Sigmoid colon (tissue), 7 donors: ENCODE data around the gene CSRP2. TPM values are rescaled to one million over a fixed set of nuclear protein-coding genes. Genes with fewer than 3 reads are reported as not detected.

Experiments
- DNase-seq: peaks from one replicate; pipeline ENCODE4 v3.0.0-alpha.2; 2019
- H3K27ac ChIP-seq, 4 donors: fragments of 200-600 bp; sonication (generic); one replicate each; pipeline ENCODE4 v1.5.1; 2016 to 2019; ENCODE audit warnings: mild to moderate bottlenecking in 1 of 4
- H3K27me3 ChIP-seq, 3 donors: fragments of 200-600 bp; sonication (generic); one replicate each; pipeline ENCODE4 v1.5.1; 2019; ENCODE audit warnings: mild to moderate bottlenecking in 1 of 3
- H3K36me3 ChIP-seq, 4 donors: fragments of 200-600 bp; sonication (generic); one replicate each; pipeline ENCODE4 v1.5.1; 2016 to 2019
- H3K4me1 ChIP-seq, 4 donors: fragments of 200-600 bp; sonication (generic); one replicate each; pipeline ENCODE4 v1.5.1; 2017 to 2019
- H3K4me3 ChIP-seq, 4 donors: fragments of 200-600 bp; sonication (generic); one replicate each; pipeline ENCODE4 v1.5.1; 2017 to 2019; ENCODE audit warnings: mild to moderate bottlenecking in 2 of 4, moderate library complexity in 1 of 4
- H3K9me3 ChIP-seq, 4 donors: fragments of 200-600 bp in 3 of 4; sonication (generic) in 3 of 4; one replicate each; pipeline versions ENCODE4 v1.5.1 to v1.6.1; 2013 to 2019
- CTCF ChIP-seq, 4 experiments: fragments of 450-650 bp in 3 of 4; fragments of 200-600 bp in 1 of 4; IDR thresholded peaks; one replicate each; pipeline ENCODE4 v1.5.1; 2016 to 2019; ENCODE audit warnings: antibody characterized with exemption in 4 of 4, mild to moderate bottlenecking in 3 of 4, moderate library complexity in 2 of 4
- EP300 ChIP-seq, 4 donors: sonication (generic); formaldehyde crosslinking; IDR thresholded peaks; one replicate each; pipeline ENCODE4 v1.6.1; 2017; ENCODE audit warnings: antibody characterized with exemption in 4 of 4
- POLR2A ChIP-seq, 2 donors: fragments of 450-650 bp; IDR thresholded peaks; one replicate each; pipeline ENCODE4 v1.6.1; 2016; ENCODE audit warnings: antibody characterized with exemption in 2 of 2, mild to moderate bottlenecking in 2 of 2, moderate library complexity in 2 of 2
- POLR2AphosphoS5 ChIP-seq, 4 donors: sonication (generic); formaldehyde crosslinking; IDR thresholded peaks; one replicate each; pipeline ENCODE4 v1.6.1; 2017; ENCODE audit warnings: antibody characterized with exemption in 4 of 4
- WGBS, 2 donors: extraction: QIAGEN DNeasy Blood & Tissue Kit; methylation state at CpG; one replicate each; pipeline ENCODE4 v1.1.7; 2013; 5-methylcytosine and 5-hydroxymethylcytosine counted together
- intact Hi-C: fragments of 100-400 bp; cut with DNase I; formaldehyde crosslinking; loops from one replicate; pipeline ENCODE4 v1.15.1; 2023
- polyA plus RNA-seq, 3 donors: library from polyadenylated mRNA; stranded (reverse); fragments of 200-250 nt; gene quantifications; one replicate each; pipeline ENCODE4 v1.2.3, GENCODE V29; 2013
- total RNA-seq, 4 donors: library from RNA; depleted of rRNA; stranded (reverse); fragments of >200 nt; gene quantifications; one replicate each; pipeline ENCODE4 v1.1.0, GENCODE V29; 2016
- donor health status: healthy with polysubstance abuse.
- donor health status: Bipolar disorder and iron deficiency.
- donor health status: healthy.

The CSRP2 gene
- total and polyA plus RNA-seq, 7 donors, result 3.2 to 46.2 (median 12.7) TPM

DNA sequence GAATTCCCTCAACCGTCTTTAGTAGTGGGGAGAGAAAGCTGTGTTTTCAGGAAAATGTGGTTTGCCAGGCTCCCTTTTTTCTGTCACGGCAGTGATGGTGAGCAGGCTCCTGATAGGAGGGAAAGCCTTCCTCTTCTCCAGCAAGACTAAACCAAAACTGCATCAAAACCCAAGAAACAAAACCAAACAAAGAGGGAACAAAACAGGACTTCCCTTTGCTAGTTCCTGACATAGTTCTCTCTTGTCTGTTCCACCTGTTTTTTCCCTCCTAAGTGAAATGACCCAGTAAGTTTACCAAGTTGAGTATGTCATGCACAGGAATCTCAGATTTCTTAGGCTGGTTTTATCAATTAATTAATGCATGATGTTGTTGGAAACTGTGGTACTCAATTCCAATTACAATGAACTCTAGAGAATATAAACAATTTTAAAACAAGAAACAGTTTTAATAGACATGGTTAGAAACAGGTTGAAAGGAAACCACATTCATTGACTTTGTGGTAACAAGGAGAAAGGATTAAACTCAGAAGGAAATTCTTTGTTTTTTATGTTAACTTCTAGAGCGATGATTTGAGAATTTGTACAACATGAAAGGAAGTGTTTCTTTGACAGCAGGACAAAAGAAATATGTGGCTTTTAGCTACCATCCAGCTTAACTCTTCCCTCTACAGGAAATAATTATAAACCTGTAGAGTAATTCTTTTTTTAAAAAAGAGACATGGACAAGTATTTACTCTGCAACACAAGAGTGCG lies 23.0 kb upstream of the CSRP2 start:
- intact Hi-C loops, result no loop called here
- Histone ChIP-seq H3K9me3 (no peaks in the 10 kb centered on the region), H3K27ac (no peak overlapping the region), H3K36me3 (no peaks in the 10 kb centered on the region), H3K4me3 (no peak overlapping the region), H3K27me3 (no peaks in the 10 kb centered on the region), H3K4me1 (no peaks in the 10 kb centered on the region)
- no peak for DNase-seq
- no peak for TF ChIP-seq CTCF (IDR thresholded peaks at IDR 0.05)
- TF ChIP-seq POLR2A (IDR thresholded peaks at IDR 0.05), result no peak
- no peak for TF ChIP-seq POLR2AphosphoS5 (IDR thresholded peaks at IDR 0.05)
- TF ChIP-seq EP300 (IDR thresholded peaks at IDR 0.05), result no peak
- WGBS, 2 donors, result 51 to 77% methylated on average over 4 of the region's 4 CpGs

GRCh38 chr12:76899522-76899921 lies 20.7 kb upstream of the CSRP2 start:
- 94 to 96% methylated on average over 2 of the region's 2 CpGs for whole genome bisulfite sequencing, 2 donors
- Histone ChIP-seq H3K9me3 (peaks cover 0 to under 1% (median 0%) of the 10 kb centered on the region in 4 donors), H3K4me1 (no peaks in the 10 kb centered on the region), H3K27ac (no peak overlapping the region), H3K27me3 (no peaks in the 10 kb centered on the region), H3K4me3 (no peak overlapping the region), H3K36me3 (no peaks in the 10 kb centered on the region)
- TF ChIP-seq CTCF (IDR thresholded peaks at IDR 0.05) (no peak), EP300 (IDR thresholded peaks at IDR 0.05) (no peak), POLR2A (IDR thresholded peaks at IDR 0.05) (no peak), POLR2AphosphoS5 (IDR thresholded peaks at IDR 0.05) (no peak)
- DNase-seq, result no peak
- intact Hi-C loops, result no loop called here

DNA sequence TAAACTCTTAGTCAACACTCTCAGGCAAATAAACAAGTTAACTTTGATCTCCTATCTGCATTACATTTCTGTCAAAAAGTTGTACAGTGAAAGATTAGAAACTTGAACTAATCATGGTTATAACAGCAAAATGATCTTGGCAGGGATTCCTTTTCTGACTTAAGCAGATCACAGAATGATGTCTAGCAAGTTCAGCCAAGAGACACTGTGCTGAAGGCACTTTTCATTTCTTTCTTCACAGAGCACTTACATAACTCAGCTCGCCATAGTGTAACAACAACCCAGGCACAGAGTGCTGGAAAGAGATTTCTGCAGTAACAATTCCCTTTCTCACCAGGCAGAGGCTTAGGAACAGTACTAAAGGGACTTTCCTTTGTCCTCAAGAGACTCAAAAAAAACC lies 19.6 kb upstream of the CSRP2 start:
- Histone ChIP-seq H3K36me3 (no peaks in the 10 kb centered on the region), H3K27me3 (no peaks in the 10 kb centered on the region), H3K4me3 (no peak overlapping the region), H3K27ac (no peak overlapping the region), H3K9me3 (peaks cover 0 to 5% (median 0%) of the 10 kb centered on the region in 4 donors), H3K4me1 (no peaks in the 10 kb centered on the region)
- TF ChIP-seq CTCF (IDR thresholded peaks at IDR 0.05), result no peak
- TF ChIP-seq EP300 (IDR thresholded peaks at IDR 0.05), result no peak
- no peak for TF ChIP-seq POLR2A (IDR thresholded peaks at IDR 0.05)
- TF ChIP-seq POLR2AphosphoS5 (IDR thresholded peaks at IDR 0.05), result no peak
- intact Hi-C loops, result no loop called here
- DNase-seq, result no peak
- 77 to 91% methylated on average over 1 of the region's 1 CpG for WGBS, 2 donors

- Histone ChIP-seq H3K4me3 (no peak overlapping the region), H3K27me3 (no peaks in the 10 kb centered on the region), H3K27ac (no peak overlapping the region), H3K9me3 (peaks cover 0 to 5% (median 0%) of the 10 kb centered on the region in 4 donors), H3K36me3 (no peaks in the 10 kb centered on the region), H3K4me1 (no peaks in the 10 kb centered on the region)
- TF ChIP-seq POLR2AphosphoS5 (IDR thresholded peaks at IDR 0.05) (no peak), CTCF (IDR thresholded peaks at IDR 0.05) (no peak), EP300 (IDR thresholded peaks at IDR 0.05) (no peak), POLR2A (IDR thresholded peaks at IDR 0.05) (no peak)
- no peak for DNase-seq
- intact Hi-C loops, result no loop called here
- WGBS, 2 donors, result 95 to 98% methylated on average over 1 of the region's 1 CpG
Observed at GRCh38 chr12:76896274-76896673, 17.5 kb upstream of the CSRP2 start.

DNA sequence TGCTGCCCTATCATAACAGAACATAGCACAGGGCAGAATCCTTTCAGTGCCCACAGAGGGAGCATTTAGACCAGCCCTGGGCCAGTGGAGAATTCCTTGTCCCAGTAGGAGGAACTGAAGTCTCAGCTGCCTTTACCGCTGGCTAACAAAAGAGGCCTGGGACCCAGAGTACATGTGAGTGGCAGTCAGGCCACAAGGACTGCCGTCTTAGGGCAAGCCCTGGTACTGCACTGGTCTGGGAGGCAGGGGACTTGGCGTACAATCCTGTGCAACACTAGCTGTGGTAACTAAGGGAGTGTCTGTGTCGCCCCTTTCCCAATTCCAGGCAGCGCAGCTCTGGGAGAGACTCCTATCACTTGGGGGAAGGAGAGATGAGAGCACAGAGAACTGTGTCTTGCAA lies 17.0 kb upstream of the CSRP2 start:
- DNase-seq, result no peak
- peaks cover 0 to 5% (median 0%) of the 10 kb centered on the region in 4 donors for H3K9me3 ChIP-seq
- no peak overlapping the region for H3K27ac ChIP-seq
- TF ChIP-seq POLR2A (IDR thresholded peaks at IDR 0.05), result no peak
- TF ChIP-seq POLR2AphosphoS5 (IDR thresholded peaks at IDR 0.05), result no peak
- TF ChIP-seq EP300 (IDR thresholded peaks at IDR 0.05), result no peak
- no peak for TF ChIP-seq CTCF (IDR thresholded peaks at IDR 0.05)
- no peaks in the 10 kb centered on the region for H3K36me3 ChIP-seq
- H3K27me3 ChIP-seq, result no peaks in the 10 kb centered on the region
- H3K4me3 ChIP-seq, result no peak overlapping the region
- no peaks in the 10 kb centered on the region for H3K4me1 ChIP-seq
- intact Hi-C loops, result no loop called here
- 93 to 95% methylated on average over 5 of the region's 5 CpGs for WGBS, 2 donors
